Uterus (tissue), 4 donors: ENCODE measurements around the gene CUBN. TPM values are rescaled to one million over a fixed set of nuclear protein-coding genes. Genes with fewer than 3 reads are reported as not detected.
A peak's percentile ranks its signal among the peaks of the same experiment; 100 is the strongest.

ENCODE experiments used
- DNase-seq, 2 donors: peaks; one replicate each; pipeline ENCODE4 v3.0.0-alpha.2; 2019 to 2020
- H3K27ac ChIP-seq, 2 donors: fragments of 200-600 bp; sonication (generic); 1 replicate in 1 of 2; 2 replicates in 1 of 2; pipeline ENCODE4 v1.5.1; 2016 to 2018
- H3K27me3 ChIP-seq, 2 donors: fragments of 200-600 bp; sonication (generic); one replicate each; pipeline ENCODE4 v1.5.1; 2018 to 2019; ENCODE audit warnings: control low read depth in 1 of 2
- H3K36me3 ChIP-seq, 2 donors: fragments of 200-600 bp; sonication (generic); one replicate each; pipeline ENCODE4 v1.5.1; 2019; ENCODE audit warnings: control low read depth in 1 of 2
- H3K4me1 ChIP-seq, 2 donors: fragments of 200-600 bp; sonication (generic); one replicate each; pipeline ENCODE4 v1.5.1; 2018 to 2019; ENCODE audit warnings: control low read depth in 1 of 2
- H3K4me3 ChIP-seq, 2 donors: fragments of 200-600 bp; sonication (generic); 1 replicate in 1 of 2; 2 replicates in 1 of 2; pipeline ENCODE4 v1.5.1; 2018 to 2019; ENCODE audit warnings: mild to moderate bottlenecking in 1 of 2
- H3K9me3 ChIP-seq, 2 donors: fragments of 200-600 bp; sonication (generic); one replicate each; pipeline ENCODE4 v1.5.1; 2019; ENCODE audit warnings: control low read depth in 1 of 2
- CTCF ChIP-seq, 4 experiments: fragments of 200-600 bp in 2 of 4; fragments of 450-650 bp in 2 of 4; sonication (generic) in 2 of 4; IDR thresholded peaks; one replicate each; pipeline ENCODE4 v1.5.1; 2016 to 2019; ENCODE audit warnings: antibody characterized with exemption in 4 of 4, mild to moderate bottlenecking in 2 of 4, moderate library complexity in 1 of 4
- POLR2A ChIP-seq, 2 donors: fragments of 450-650 bp; IDR thresholded peaks; one replicate each; pipeline ENCODE4 v1.6.1; 2016; ENCODE audit warnings: antibody characterized with exemption in 2 of 2, mild to moderate bottlenecking in 1 of 2, moderate library complexity in 1 of 2
- intact Hi-C: fragments of 100-400 bp; cut with DNase I; formaldehyde crosslinking; loops from one replicate; pipeline ENCODE4 v1.15.1; 2023; ENCODE audit warnings: low total_unique reads
- total RNA-seq, 4 donors: library from RNA; depleted of rRNA in 3 of 4; stranded (reverse); fragments of >200 nt in 3 of 4; gene quantifications; one replicate each; pipeline versions ENCODE4 v1.1.0 to v1.2.4, GENCODE V29; 2014 to 2023
- donor health status: DM: yes; HTN: yes; CAD: no.

Gene CUBN
- total RNA-seq, 4 donors from 2014 or later: 3.5 to 9.5 (median 5.1) TPM

GRCh38 chr10:17041626-17042520, 87.7 kb downstream of the CUBN start:
- no peak overlapping the region for H3K27ac ChIP-seq
- no peak for TF ChIP-seq CTCF (IDR thresholded peaks at IDR 0.05)
- TF ChIP-seq POLR2A (IDR thresholded peaks at IDR 0.05): no peak
- no peak overlapping the region for H3K4me3 ChIP-seq
- intact Hi-C loops: no loop called here
- no peaks in the 10 kb centered on the region for H3K4me1 ChIP-seq
- no peaks in the 10 kb centered on the region for H3K27me3 ChIP-seq
- no peaks in the 10 kb centered on the region for H3K9me3 ChIP-seq
- DNase-seq: no peak
- H3K36me3 ChIP-seq: no peaks in the 10 kb centered on the region

DNA sequence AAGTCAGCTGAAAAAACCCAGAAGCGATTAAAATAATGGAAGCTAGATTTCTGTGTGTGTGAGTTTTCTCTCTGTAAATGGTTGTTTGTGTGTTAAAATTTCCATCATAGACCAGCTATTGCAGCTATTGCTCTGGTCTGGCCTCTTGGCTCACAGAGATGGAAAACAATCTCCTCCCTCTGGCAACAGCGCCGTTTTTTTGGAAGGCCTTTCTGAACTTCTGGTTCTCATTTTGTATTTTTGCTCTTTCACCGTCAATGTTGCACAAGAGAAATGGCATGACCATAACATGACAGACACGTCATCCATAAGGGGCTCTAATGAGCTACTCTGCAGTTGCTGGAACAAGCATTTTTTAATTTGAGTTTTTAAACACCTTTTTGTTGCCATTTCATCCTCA, 91.0 kb downstream of the CUBN start:
- no peak for TF ChIP-seq CTCF (IDR thresholded peaks at IDR 0.05)
- TF ChIP-seq POLR2A (IDR thresholded peaks at IDR 0.05): no peak
- peak; percentile 83 to 85 for DNase-seq
- H3K9me3 ChIP-seq: no peaks in the 10 kb centered on the region
- H3K27me3 ChIP-seq: no peaks in the 10 kb centered on the region
- no peaks in the 10 kb centered on the region for H3K4me1 ChIP-seq
- no peak overlapping the region for H3K4me3 ChIP-seq
- peak overlapping the region; percentile 50 to 68 for H3K27ac ChIP-seq
- intact Hi-C loops: no loop called here
- no peaks in the 10 kb centered on the region for H3K36me3 ChIP-seq

DNA sequence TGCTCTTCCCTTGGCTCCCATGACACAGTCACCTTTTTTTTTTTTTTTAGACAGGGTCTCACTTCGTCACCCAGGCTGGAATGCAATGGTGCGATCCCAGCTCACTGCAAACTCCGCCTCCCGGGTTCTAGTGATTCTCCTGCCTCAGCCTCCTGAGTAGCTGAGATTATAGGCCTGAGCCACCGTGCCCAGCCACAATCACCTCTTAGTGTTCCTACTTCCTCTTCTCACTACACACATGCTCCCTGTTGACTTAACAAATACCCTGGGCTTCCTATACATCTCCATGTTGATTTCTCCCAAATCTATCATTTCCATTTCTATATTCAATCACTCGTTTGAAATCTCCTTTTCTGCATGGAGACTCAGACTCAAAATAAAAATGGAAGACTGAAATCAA, 91.7 kb downstream of the CUBN start:
- Histone ChIP-seq H3K9me3 (no peaks in the 10 kb centered on the region), H3K27ac (peak overlapping the region; percentile 44 to 68), H3K27me3 (no peaks in the 10 kb centered on the region), H3K4me1 (no peaks in the 10 kb centered on the region), H3K4me3 (no peak overlapping the region), H3K36me3 (no peaks in the 10 kb centered on the region)
- intact Hi-C loops: no loop called here
- no peak for TF ChIP-seq POLR2A (IDR thresholded peaks at IDR 0.05)
- no peak for TF ChIP-seq CTCF (IDR thresholded peaks at IDR 0.05)
- no peak for DNase-seq

- intact Hi-C loops: no loop called here
- no peak overlapping the region for H3K27ac ChIP-seq
Observed at GRCh38 chr10:17035446-17035845, 94.2 kb downstream of the CUBN start.

More at GRCh38 chr10:17035446-17035845, 94.2 kb downstream of the CUBN start:
- Histone ChIP-seq H3K4me1 (no peaks in the 10 kb centered on the region), H3K36me3 (no peaks in the 10 kb centered on the region), H3K4me3 (no peak overlapping the region), H3K27me3 (no peaks in the 10 kb centered on the region), H3K9me3 (no peaks in the 10 kb centered on the region)
- DNase-seq: no peak
- TF ChIP-seq POLR2A (IDR thresholded peaks at IDR 0.05) (no peak), CTCF (IDR thresholded peaks at IDR 0.05) (no peak)
